Esophagus muscularis mucosa (tissue), 4 donors: ENCODE measurements around the gene KCNJ6. TPM values are rescaled to one million over a fixed set of nuclear protein-coding genes. Genes with fewer than 3 reads are reported as not detected.
"Not testable (repeated sequence)": the region's sequence is repeated elsewhere in the genome, so short reads cannot be mapped to it uniquely, and the experiment has no call there.

ENCODE experiments used
- DNase-seq: peaks from one replicate; pipeline ENCODE4 v3.0.0-alpha.2; 2017; ENCODE audit errors: extremely low spot score
- H3K27ac ChIP-seq, 4 donors: fragments of 200-600 bp; sonication (generic); replicated peaks in 1 of 4; 1 replicate in 3 of 4; 2 replicates in 1 of 4; pipeline ENCODE4 v1.5.1; 2016 to 2019; ENCODE audit warnings: mild to moderate bottlenecking in 1 of 4
- H3K27me3 ChIP-seq, 4 donors: fragments of 200-600 bp; sonication (generic); one replicate each; pipeline versions ENCODE4 v1.5.1 to v1.6.0; 2016 to 2019
- H3K36me3 ChIP-seq, 4 donors: fragments of 200-600 bp; sonication (generic); one replicate each; pipeline ENCODE4 v1.5.1; 2016 to 2019
- H3K4me1 ChIP-seq, 4 donors: fragments of 200-600 bp; sonication (generic); one replicate each; pipeline ENCODE4 v1.5.1; 2016 to 2019
- H3K4me3 ChIP-seq, 4 donors: fragments of 200-600 bp; sonication (generic); 1 replicate in 2 of 4; 2 replicates in 2 of 4; pipeline ENCODE4 v1.5.1; 2016 to 2019; ENCODE audit warnings: mild to moderate bottlenecking in 4 of 4, moderate library complexity in 1 of 4
- H3K9me3 ChIP-seq, 4 donors: fragments of 200-600 bp; sonication (generic); 1 replicate in 3 of 4; 2 replicates in 1 of 4; pipeline ENCODE4 v1.5.1; 2016 to 2019
- CTCF ChIP-seq, 3 experiments: fragments of 200-600 bp in 2 of 3; fragments of 450-650 bp in 1 of 3; sonication (generic) in 2 of 3; IDR thresholded peaks; one replicate each; pipeline ENCODE4 v1.5.1; 2017 to 2019; ENCODE audit warnings: antibody characterized with exemption in 3 of 3, mild to moderate bottlenecking in 2 of 3, moderate library complexity in 1 of 3
- EP300 ChIP-seq: sonication (generic); formaldehyde crosslinking; IDR thresholded peaks from one replicate; pipeline ENCODE4 v1.6.1; 2017; ENCODE audit warnings: antibody characterized with exemption
- POLR2A ChIP-seq: fragments of 450-650 bp; IDR thresholded peaks from one replicate; pipeline ENCODE4 v1.6.1; 2017; ENCODE audit warnings: antibody characterized with exemption, moderate library complexity, mild to moderate bottlenecking, low read depth
- POLR2AphosphoS5 ChIP-seq, 2 donors: sonication (generic); formaldehyde crosslinking; IDR thresholded peaks; one replicate each; pipeline ENCODE4 v1.6.1; 2017; ENCODE audit warnings: antibody characterized with exemption in 2 of 2
- WGBS: methylation state at CpG from one replicate; pipeline ENCODE4 v1.1.5; 2018; 5-methylcytosine and 5-hydroxymethylcytosine counted together
- intact Hi-C: fragments of 100-400 bp; cut with DNase I; formaldehyde crosslinking; loops from one replicate; pipeline ENCODE4 v1.15.1; 2023
- total RNA-seq, 4 donors: library from RNA; depleted of rRNA; stranded (reverse); fragments of >200 nt; gene quantifications; one replicate each; pipeline versions ENCODE4 v1.1.0 to v1.2.1, GENCODE V29; 2016

The KCNJ6 gene
- total RNA-seq, 4 donors from 2014 or later, result under 0.01 TPM; not detected in 2

- DNase-seq, result peak; percentile 75
- intact Hi-C loops, result loop anchor here (5.0 to 10.0 kb wide), 2 partner anchors 281 to 388 kb away; partner anchors contain the start of gene VPS26C
- H3K36me3 ChIP-seq, result no peaks in the 10 kb centered on the region
- 86% methylated on average over 6 of the region's 6 CpGs for WGBS
- H3K4me1 ChIP-seq, result peaks cover 25 to 38% (median 32%) of the 10 kb centered on the region in 4 donors
- H3K9me3 ChIP-seq, result peaks cover 0 to 4% (median 0%) of the 10 kb centered on the region in 4 donors
- TF ChIP-seq EP300 (no peak), CTCF (IDR thresholded peaks at IDR 0.05) (no peak), POLR2A (no peak), POLR2AphosphoS5 (IDR thresholded peaks at IDR 0.05) (no peak)
- H3K27me3 ChIP-seq, result no peaks in the 10 kb centered on the region
- no peak overlapping the region for H3K27ac ChIP-seq
- no peak overlapping the region for H3K4me3 ChIP-seq
Measured at GRCh38 chr21:37655611-37656300, 260.5 kb downstream of the KCNJ6 start.

GRCh38 chr21:37654596-37654995, 261.7 kb downstream of the KCNJ6 start:
- Histone ChIP-seq H3K27me3 (no peaks in the 10 kb centered on the region), H3K4me3 (no peak overlapping the region), H3K4me1 (peaks cover 19 to 31% (median 28%) of the 10 kb centered on the region in 4 donors), H3K27ac (no peak overlapping the region), H3K36me3 (no peaks in the 10 kb centered on the region), H3K9me3 (no peaks in the 10 kb centered on the region)
- TF ChIP-seq POLR2AphosphoS5 (IDR thresholded peaks at IDR 0.05), result no peak
- no peak for TF ChIP-seq EP300
- TF ChIP-seq CTCF (IDR thresholded peaks at IDR 0.05), result no peak
- TF ChIP-seq POLR2A, result no peak
- DNase-seq, result peak; percentile 66
- intact Hi-C loops, result loop anchor here (10.0 kb wide), 1 partner anchor 280 kb away; no protein-coding TSS in a partner anchor
- 98% methylated on average over 4 of the region's 4 CpGs for WGBS

- no peaks in the 10 kb centered on the region for H3K36me3 ChIP-seq
- peak; percentile 62 for DNase-seq
- H3K4me1 ChIP-seq, result peaks cover 6 to 17% (median 14%) of the 10 kb centered on the region in 4 donors
- 75% methylated on average over 4 of the region's 4 CpGs for WGBS
- H3K27me3 ChIP-seq, result no peaks in the 10 kb centered on the region
- no peak overlapping the region for H3K27ac ChIP-seq
- intact Hi-C loops, result loop anchor here (10.0 kb wide), 1 partner anchor 278 kb away; no protein-coding TSS in a partner anchor
- no peak overlapping the region for H3K4me3 ChIP-seq
- TF ChIP-seq POLR2AphosphoS5 (IDR thresholded peaks at IDR 0.05) (no peak), POLR2A (no peak), CTCF (IDR thresholded peaks at IDR 0.05) (no peak), EP300 (no peak)
- no peaks in the 10 kb centered on the region for H3K9me3 ChIP-seq
Measured at GRCh38 chr21:37653201-37653600, 263.1 kb downstream of the KCNJ6 start.

- H3K9me3 ChIP-seq, result no peaks in the 10 kb centered on the region
- H3K36me3 ChIP-seq, result no peaks in the 10 kb centered on the region
- WGBS, result 81% methylated on average over 4 of the region's 4 CpGs
- intact Hi-C loops, result no loop called here
- no peak overlapping the region for H3K27ac ChIP-seq
- TF ChIP-seq POLR2AphosphoS5 (IDR thresholded peaks at IDR 0.05), result no peak
- TF ChIP-seq EP300, result no peak
- no peak for TF ChIP-seq CTCF (IDR thresholded peaks at IDR 0.05)
- TF ChIP-seq POLR2A, result no peak
- DNase-seq, result no peak
- peaks cover 0 to 20% (median 13%) of the 10 kb centered on the region in 4 donors for H3K4me1 ChIP-seq
- no peak overlapping the region for H3K4me3 ChIP-seq
- H3K27me3 ChIP-seq, result no peaks in the 10 kb centered on the region
Measured at GRCh38 chr21:37647781-37648180, 268.5 kb downstream of the KCNJ6 start.

GRCh38 chr21:37646761-37647160, 269.5 kb downstream of the KCNJ6 start:
- H3K9me3 ChIP-seq, H3K36me3 ChIP-seq, intact Hi-C loops, H3K27me3 ChIP-seq: not testable (repeated sequence)
- Histone ChIP-seq H3K4me3 (peak overlapping the region in 1 of 4 donors; percentile 3), H3K4me1 (peaks cover 0 to 20% (median 13%) of the 10 kb centered on the region in 4 donors), H3K27ac (peak overlapping the region; percentile 46 to 69 (median 62))
- 74% methylated on average over 12 of the region's 12 CpGs for WGBS
- DNase-seq, result peak; percentile 57
